Upper lobe of left lung (tissue), 4 donors: ENCODE data around the gene OR56A1.

Experiments used
- POLR2A ChIP-seq, 4 donors: fragments of 450-650 bp; IDR thresholded peaks; one replicate each; pipeline ENCODE4 v1.5.1; 2016 to 2017; ENCODE audit warnings: antibody characterized with exemption in 4 of 4, mild to moderate bottlenecking in 2 of 4
- POLR2AphosphoS5 ChIP-seq, 2 donors: sonication (generic); formaldehyde crosslinking; IDR thresholded peaks; one replicate each; pipeline ENCODE4 v1.5.1; 2017; ENCODE audit warnings: antibody characterized with exemption in 2 of 2
- TF ChIP-seq, protein P1 (sequence below), 6 experiments: fragments of 450-650 bp in 4 of 6; fragments of 200-600 bp in 2 of 6; sonication (generic) in 2 of 6; IDR thresholded peaks; one replicate each; pipeline ENCODE4 v1.5.1; 2016 to 2019; ENCODE audit warnings: antibody characterized with exemption in 6 of 6

DNA sequence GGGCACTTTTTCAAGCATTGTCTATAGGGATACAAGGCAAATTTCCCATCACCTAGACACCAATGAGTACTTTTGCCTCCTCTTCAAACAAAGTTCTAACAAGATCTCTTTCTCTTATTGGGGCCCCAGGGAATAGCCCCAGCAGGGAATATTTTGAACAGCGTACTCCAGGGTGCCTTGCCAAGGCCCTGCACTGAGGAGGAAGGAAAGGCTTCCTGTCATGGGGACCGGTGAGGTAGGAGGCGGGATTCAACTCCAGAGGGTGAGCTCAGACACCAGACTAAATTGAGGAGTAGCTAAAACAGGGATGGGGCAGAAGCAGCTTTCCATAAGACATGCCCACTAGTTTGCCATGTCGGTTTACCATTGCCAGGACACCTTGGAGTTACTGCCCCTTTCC, 48.9 kb upstream of the OR56A1 start:
- TF ChIP-seq POLR2A (IDR thresholded peaks at IDR 0.05) (no peak), POLR2AphosphoS5 (IDR thresholded peaks at IDR 0.05) (no peak)
- TF ChIP-seq, protein P1, sequence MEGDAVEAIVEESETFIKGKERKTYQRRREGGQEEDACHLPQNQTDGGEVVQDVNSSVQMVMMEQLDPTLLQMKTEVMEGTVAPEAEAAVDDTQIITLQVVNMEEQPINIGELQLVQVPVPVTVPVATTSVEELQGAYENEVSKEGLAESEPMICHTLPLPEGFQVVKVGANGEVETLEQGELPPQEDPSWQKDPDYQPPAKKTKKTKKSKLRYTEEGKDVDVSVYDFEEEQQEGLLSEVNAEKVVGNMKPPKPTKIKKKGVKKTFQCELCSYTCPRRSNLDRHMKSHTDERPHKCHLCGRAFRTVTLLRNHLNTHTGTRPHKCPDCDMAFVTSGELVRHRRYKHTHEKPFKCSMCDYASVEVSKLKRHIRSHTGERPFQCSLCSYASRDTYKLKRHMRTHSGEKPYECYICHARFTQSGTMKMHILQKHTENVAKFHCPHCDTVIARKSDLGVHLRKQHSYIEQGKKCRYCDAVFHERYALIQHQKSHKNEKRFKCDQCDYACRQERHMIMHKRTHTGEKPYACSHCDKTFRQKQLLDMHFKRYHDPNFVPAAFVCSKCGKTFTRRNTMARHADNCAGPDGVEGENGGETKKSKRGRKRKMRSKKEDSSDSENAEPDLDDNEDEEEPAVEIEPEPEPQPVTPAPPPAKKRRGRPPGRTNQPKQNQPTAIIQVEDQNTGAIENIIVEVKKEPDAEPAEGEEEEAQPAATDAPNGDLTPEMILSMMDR (IDR thresholded peaks at IDR 0.05), result no peak
